Measurements from ENCODE around the gene UBE2A.

UBE2A gene

DNA sequence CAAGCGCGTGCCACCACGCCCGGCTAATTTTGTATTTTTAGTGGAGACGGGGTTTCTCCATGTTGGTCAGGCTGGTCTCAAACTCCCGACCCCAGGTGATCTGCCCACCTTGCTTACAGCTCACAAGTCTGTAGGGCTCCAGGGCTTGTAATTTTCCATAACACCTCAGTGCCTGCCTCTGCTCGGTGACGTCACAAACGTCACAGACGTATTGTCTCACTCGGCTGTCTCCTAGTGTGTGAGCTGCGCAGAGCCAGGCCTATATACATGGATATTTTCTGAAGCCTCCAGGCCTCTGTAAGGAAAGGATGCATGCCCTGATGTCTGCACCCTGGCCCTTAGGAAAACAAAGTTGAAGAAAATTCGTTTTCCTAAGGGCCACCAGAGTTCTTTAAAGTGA is 40.4 kb downstream of the UBE2A start:
- no peak for DNase-seq

DNA sequence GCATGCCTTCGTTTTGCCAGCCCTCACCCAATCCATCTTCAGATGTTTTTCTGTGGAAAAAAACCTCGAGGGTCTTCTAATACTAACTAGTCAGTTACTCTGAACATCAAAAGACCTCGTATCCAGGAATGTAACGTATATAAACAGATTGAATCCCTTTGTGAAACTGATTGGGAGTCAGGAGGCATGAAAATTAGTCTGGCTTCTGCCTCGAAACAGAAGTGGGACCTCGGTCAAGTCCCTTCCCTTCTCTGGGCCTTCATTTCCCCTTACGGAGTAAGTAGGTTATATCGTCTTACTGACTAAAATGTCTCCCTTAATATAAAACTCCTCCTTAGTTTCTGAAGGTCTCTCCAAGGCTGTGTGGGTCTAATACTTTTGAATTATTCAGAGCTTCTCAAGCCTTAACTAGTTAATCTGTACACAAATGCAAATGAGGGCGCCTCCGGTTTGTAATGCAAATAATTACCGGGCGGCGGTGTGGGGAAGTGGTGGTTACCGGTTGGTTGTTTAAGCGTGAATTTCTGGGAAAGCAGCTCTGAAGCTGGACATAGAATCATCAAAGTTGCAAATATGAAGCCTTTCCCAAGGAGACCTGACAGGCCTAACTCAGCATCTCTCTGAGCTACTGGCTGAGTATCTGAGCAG is 43.3 kb downstream of the UBE2A start:
- DNase-seq, result no peak

DNA sequence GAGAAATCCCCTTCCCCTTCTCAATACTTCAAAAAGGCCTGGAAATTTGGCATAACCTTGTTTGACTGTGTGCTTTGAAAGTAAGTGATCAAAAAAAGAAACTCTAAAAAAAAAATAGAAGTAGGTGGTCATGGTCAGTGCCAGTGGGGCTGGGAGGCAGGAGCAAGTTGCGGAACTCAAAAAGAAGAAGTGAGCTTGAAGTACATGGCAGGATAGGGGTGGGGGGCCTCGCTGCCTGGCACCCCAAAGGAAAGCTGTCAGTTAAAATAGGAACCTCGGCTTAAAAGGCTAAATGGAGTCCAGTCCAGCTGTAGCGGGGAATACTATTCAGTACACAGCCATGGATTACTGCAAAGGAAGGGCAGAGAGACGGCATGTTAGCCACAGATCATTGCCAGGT is 44.1 kb downstream of the UBE2A start:
- no peak for DNase-seq

DNA sequence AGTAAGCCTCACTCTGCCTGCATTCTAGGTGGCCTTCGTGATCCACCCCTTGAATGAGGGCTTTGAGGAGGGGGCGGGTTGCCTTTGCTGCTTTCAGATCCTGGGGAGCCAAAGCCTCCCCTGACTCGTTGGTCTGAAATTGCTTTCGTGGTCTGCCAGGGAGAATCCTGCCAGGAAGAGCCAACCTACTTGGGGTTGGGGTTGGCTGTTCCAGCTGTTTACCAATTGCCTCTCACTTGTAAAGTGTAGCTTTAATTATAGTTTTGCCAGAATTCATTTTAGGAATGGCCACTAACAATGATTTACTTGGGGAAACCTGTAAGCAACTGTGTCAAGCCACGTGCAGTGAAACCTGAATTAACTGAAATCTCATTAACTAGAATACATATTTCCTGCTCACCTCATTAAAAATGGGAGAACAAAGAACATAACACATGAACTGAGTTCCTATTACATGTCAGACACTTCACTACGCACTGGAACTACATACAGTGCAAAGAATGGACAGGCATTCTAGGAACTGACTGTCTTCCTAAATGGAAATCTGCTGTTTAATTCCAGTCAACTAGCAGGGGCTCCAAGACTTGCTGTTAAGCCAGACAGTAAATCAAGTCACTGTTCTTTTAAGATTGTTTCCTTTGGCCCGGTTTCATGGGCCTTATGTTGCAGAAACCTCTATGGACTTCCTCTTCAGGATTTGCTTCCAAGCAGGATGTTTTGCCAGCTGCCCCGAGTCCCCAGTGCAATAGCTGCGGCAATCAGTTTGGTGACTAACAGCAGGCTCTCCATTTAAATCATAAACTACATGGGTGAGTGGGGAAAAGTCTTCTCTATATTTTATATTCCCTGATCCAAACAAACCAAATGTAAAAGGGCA is 48.2 kb downstream of the UBE2A start:
- DNase-seq, result no peak

- no peak for DNase-seq
Observed at GRCh38 chrX:119624417-119624816, 50.1 kb downstream of the UBE2A start.

GRCh38 chrX:119624951-119625668 is 50.7 kb downstream of the UBE2A start:
- no peak for DNase-seq

- no peak for DNase-seq
Observed at GRCh38 chrX:119625843-119626242, 51.5 kb downstream of the UBE2A start.

Measured in NCI-H146 (cell line).